ENCODE data around the gene CAD.

CAD gene

GRCh38 chr2:27231921-27232320 lies 14.8 kb downstream of the CAD start:
- DNase-seq = no peak

- no peak for DNase-seq
Observed at GRCh38 chr2:27233341-27233740, 16.2 kb downstream of the CAD start.

- DNase-seq = no peak
Observed at GRCh38 chr2:27236136-27236535, 19.0 kb downstream of the CAD start.

- DNase-seq = no peak
Observed at GRCh38 chr2:27236626-27237025, 19.5 kb downstream of the CAD start.

- no peak for DNase-seq
Observed at GRCh38 chr2:27237341-27237945, 20.3 kb downstream of the CAD start.

GRCh38 chr2:27238976-27239375 lies 21.8 kb downstream of the CAD start:
- no peak for DNase-seq

GRCh38 chr2:27240406-27240805 lies 23.2 kb downstream of the CAD start:
- DNase-seq = no peak

- DNase-seq = no peak
Observed at GRCh38 chr2:27241761-27242613, 24.8 kb downstream of the CAD start.

- no peak for DNase-seq
Observed at GRCh38 chr2:27242614-27242951, 25.4 kb downstream of the CAD start.

- DNase-seq = no peak
Observed at GRCh38 chr2:27243391-27244130, 26.4 kb downstream of the CAD start.

GRCh38 chr2:27245116-27245515 lies 27.9 kb downstream of the CAD start:
- no peak for DNase-seq

GRCh38 chr2:27245626-27246025 lies 28.5 kb downstream of the CAD start:
- DNase-seq = no peak

GRCh38 chr2:27247893-27248292 lies 30.7 kb downstream of the CAD start:
- DNase-seq = no peak

- no peak for DNase-seq
Observed at GRCh38 chr2:27249159-27249890, 32.2 kb downstream of the CAD start.

- DNase-seq = no peak
Observed at GRCh38 chr2:27249891-27250651, 32.9 kb downstream of the CAD start.

GRCh38 chr2:27250652-27251379 lies 33.6 kb downstream of the CAD start:
- no peak for DNase-seq

- no peak for DNase-seq
Observed at GRCh38 chr2:27251766-27252165, 34.6 kb downstream of the CAD start.

- DNase-seq = no peak
Observed at GRCh38 chr2:27255187-27255586, 38.0 kb downstream of the CAD start.

GRCh38 chr2:27255660-27256059 lies 38.5 kb downstream of the CAD start:
- no peak for DNase-seq

- no peak for DNase-seq
Observed at GRCh38 chr2:27256855-27257454, 39.8 kb downstream of the CAD start.

- DNase-seq = no peak
Observed at GRCh38 chr2:27258051-27258450, 40.9 kb downstream of the CAD start.

Data from T-helper 9 cell (primary cell).